Activated CD4-positive, alpha-beta T cell treated with anti-CD3 and anti-CD28 coated beads for 36 hours (primary cell): ENCODE measurements around the gene NEU3. TPM values are rescaled to one million over a fixed set of nuclear protein-coding genes. Genes with fewer than 3 reads are reported as not detected.
"Not testable (repeated sequence)": the region's sequence is repeated elsewhere in the genome, so short reads cannot be mapped to it uniquely, and the experiment has no call there.

ENCODE experiments used
- ATAC-seq: fragments of 200-7000 bp; cut with Tn5 transposase; one replicate; pipeline ENCODE4 v1.10.0; 2021; ENCODE audit warnings: mild to moderate bottlenecking, moderate library complexity
- CTCF ChIA-PET: fragments of 350-600 bp; sonication (Branson Sonifier 250); formaldehyde crosslinking; loops from one replicate; lab custom pipeline; 2021; ENCODE audit warnings: antibody characterized with exemption; lab: Charles Lee
- POLR2A ChIA-PET: fragments of 350-600 bp; sonication (Branson Sonifier 250); formaldehyde crosslinking; loops from one replicate; lab custom pipeline; 2021; ENCODE audit warnings: antibody characterized with exemption, inconsistent platforms; lab: Charles Lee
- DNase-seq: peaks from one replicate; pipeline ENCODE4 v3.0.0-alpha.2; 2020
- H3K27ac Mint-ChIP-seq: one replicate; pipeline ENCODE4 v1.8.0; 2021; ENCODE audit warnings: mixed read lengths
- H3K27me3 Mint-ChIP-seq: one replicate; pipeline ENCODE4 v1.8.0; 2021; ENCODE audit warnings: mixed read lengths
- H3K36me3 Mint-ChIP-seq: one replicate; pipeline ENCODE4 v1.8.0; 2021; ENCODE audit warnings: low read depth, mixed read lengths
- H3K4me1 Mint-ChIP-seq: one replicate; pipeline ENCODE4 v1.8.0; 2021; ENCODE audit warnings: mixed read lengths
- H3K4me3 Mint-ChIP-seq: one replicate; pipeline ENCODE4 v1.8.0; 2021; ENCODE audit warnings: mild to moderate bottlenecking, moderate library complexity, mixed read lengths
- H3K9me3 Mint-ChIP-seq: one replicate; pipeline ENCODE4 v1.8.0; 2021; ENCODE audit warnings: low read depth, mixed read lengths
- intact Hi-C, 2 experiments: fragments of 100-400 bp; cut with DNase I in 1 of 2; cut with micrococcal nuclease in 1 of 2; formaldehyde crosslinking; loops; one replicate each; pipeline versions ENCODE4 v1.14.2 to v1.15.1; 2022 to 2024; cut with DNase I, micrococcal nuclease
- total RNA-seq, 2 experiments: library from RNA; stranded (reverse); gene quantifications; one replicate each; pipeline ENCODE4 v1.2.3, GENCODE V29; 2021

NEU3 gene
- total RNA-seq, 2 experiments from 2014 or later: 12.0 to 13.9 TPM

DNA sequence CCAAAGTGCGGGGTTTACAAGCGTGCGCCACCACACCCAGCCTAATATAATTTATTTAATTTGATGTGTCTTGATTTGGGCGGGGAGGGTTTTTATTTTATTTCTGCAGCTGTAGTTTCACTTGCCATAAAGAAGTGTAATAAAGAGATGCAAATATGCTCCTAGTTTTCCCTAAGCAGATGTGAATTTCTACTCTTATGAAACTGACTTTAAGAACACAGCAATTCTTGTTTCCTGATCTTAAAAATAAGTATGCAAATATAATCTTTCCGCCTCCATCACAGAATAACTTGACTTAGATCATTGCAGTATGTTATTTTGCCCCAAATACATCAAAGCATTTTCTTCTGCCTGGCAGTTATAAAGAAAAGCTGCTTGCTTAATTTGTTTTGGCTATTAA lies 35.3 kb upstream of the NEU3 start:
- H3K4me1 Mint-ChIP-seq: peaks cover 69% of the 10 kb centered on the region
- ChIA-PET POLR2A (interaction anchor here (0.6 kb wide), 1 partner anchor 12 kb away, joined by 4 read pairs; no protein-coding TSS in a partner anchor), CTCF (interaction anchor here (0.5 to 1.4 kb wide), 8 partner anchors 21 to 309 kb away, joined by 3 to 4 read pairs (median 3); partner anchors contain the start of gene NEU3)
- no peak for DNase-seq
- H3K27ac Mint-ChIP-seq: no peak overlapping the region
- no peaks in the 10 kb centered on the region for H3K27me3 Mint-ChIP-seq
- H3K36me3 Mint-ChIP-seq: peaks cover 36% of the 10 kb centered on the region
- no peak for ATAC-seq
- intact Hi-C loops: no loop called here
- no peak overlapping the region for H3K4me3 Mint-ChIP-seq
- no peaks in the 10 kb centered on the region for H3K9me3 Mint-ChIP-seq

DNA sequence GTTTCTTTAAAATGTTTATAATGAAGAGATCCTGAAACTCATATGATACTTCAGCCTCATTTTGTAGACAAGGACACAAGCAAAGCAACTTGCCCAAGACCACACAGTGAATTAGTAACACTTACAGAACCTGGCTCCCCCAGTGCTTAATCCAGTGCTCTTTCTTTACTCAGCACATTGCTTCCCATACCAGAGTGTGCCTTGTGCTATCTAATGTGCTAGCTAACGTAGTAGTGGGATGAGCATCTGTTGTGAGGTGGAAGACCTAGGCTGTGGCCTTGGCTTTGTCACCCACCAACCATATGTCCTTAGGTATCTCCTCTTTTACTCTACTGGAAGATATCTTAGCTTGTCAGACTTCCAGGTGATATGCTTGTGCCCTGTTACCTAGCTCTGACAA lies 34.5 kb upstream of the NEU3 start:
- Mint-ChIP-seq H3K4me1 (peaks cover 75% of the 10 kb centered on the region), H3K27me3 (no peaks in the 10 kb centered on the region), H3K36me3 (peaks cover 38% of the 10 kb centered on the region), H3K9me3 (no peaks in the 10 kb centered on the region), H3K27ac (no peak overlapping the region), H3K4me3 (no peak overlapping the region)
- DNase-seq: no peak
- ATAC-seq: no peak
- POLR2A ChIA-PET: interaction anchor here (0.6 kb wide), 1 partner anchor 11 kb away, joined by 4 read pairs; no protein-coding TSS in a partner anchor
- CTCF ChIA-PET: interaction anchor here (0.6 to 1.3 kb wide), 5 partner anchors 8 to 69 kb away, joined by 3 to 4 read pairs (median 4); partner anchors contain the start of gene NEU3
- intact Hi-C loops: no loop called here

DNA sequence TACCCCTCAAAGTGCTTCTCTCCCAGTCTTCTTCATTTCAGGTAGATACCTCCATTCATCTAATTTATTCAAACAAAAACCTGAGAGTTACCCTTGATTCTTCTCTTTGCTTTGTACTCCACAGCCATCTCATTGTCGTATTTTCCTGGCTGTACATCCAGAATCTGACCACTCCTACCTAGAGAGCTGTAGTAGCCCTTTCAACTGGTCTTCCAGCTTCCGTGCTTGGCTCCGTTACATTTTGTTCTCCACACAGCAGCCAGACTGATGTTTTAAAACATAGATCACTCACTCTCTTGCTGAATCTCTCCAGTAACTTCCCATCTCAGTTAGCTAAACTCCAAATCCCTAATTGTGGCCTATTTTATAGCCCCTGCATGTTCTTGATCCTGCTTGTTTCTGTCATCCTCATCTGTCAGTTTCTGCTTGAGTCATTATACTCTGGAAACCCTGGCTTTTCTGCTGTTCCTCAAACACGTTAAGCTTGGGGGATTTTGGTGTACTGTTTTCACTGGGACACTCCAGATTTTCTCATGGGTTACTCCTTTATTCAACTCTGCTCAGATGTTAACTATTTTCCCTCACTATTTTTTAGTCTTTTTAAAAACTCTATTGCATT lies 32.2 kb upstream of the NEU3 start:
- H3K4me1 Mint-ChIP-seq: peaks cover 74% of the 10 kb centered on the region
- CTCF ChIA-PET: interaction anchor here (1.0 to 1.9 kb wide), 4 partner anchors 9 to 292 kb away, joined by 3 to 7 read pairs (median 4); no protein-coding TSS in a partner anchor
- DNase-seq: no peak
- ATAC-seq: no peak
- no peak overlapping the region for H3K4me3 Mint-ChIP-seq
- H3K9me3 Mint-ChIP-seq: no peaks in the 10 kb centered on the region
- no peak overlapping the region for H3K27ac Mint-ChIP-seq
- H3K36me3 Mint-ChIP-seq: peaks cover 29% of the 10 kb centered on the region
- no peaks in the 10 kb centered on the region for H3K27me3 Mint-ChIP-seq
- intact Hi-C loops: no loop called here
- POLR2A ChIA-PET: interaction anchor here (0.7 kb wide), 1 partner anchor 133 kb away, joined by 4 read pairs; no protein-coding TSS in a partner anchor

DNA sequence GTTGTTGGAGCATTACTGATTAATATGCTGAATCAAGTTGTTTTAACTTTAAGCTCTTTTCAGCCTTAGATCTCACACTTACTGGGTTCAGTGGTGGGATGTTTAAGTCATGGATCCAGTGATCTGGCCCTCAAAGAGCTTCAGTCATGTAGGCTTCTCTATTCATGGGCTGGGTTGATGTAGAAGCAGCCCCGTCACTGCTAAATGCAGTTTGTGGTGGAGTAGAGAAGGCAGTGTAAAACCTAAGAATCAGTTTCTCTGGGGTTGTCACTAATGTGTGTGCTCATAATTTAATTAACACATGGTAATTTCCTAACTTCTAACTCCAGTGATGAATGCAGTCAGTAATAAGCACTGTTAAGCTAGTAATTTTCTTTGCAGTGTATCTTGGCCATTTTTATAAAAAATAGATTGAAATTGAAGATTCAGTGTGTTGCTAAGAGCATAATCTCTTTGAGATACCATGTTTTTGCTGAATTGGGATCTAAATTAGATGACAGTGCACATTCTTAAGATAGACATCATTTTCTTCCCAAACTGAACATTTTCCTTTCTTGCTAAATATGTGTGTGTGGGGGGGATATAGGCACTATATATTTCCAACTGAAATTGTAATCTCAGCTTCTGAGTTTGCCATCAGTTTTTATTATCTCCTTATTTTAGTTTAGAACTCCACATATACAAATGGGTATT lies 30.6 kb upstream of the NEU3 start:
- intact Hi-C loops: no loop called here
- peaks cover 74% of the 10 kb centered on the region for H3K4me1 Mint-ChIP-seq
- no peaks in the 10 kb centered on the region for H3K9me3 Mint-ChIP-seq
- no peak overlapping the region for H3K27ac Mint-ChIP-seq
- H3K27me3 Mint-ChIP-seq: no peaks in the 10 kb centered on the region
- POLR2A ChIA-PET: no interaction called here
- ATAC-seq: no peak
- no peak for DNase-seq
- no peak overlapping the region for H3K4me3 Mint-ChIP-seq
- peaks cover 29% of the 10 kb centered on the region for H3K36me3 Mint-ChIP-seq
- CTCF ChIA-PET: interaction anchor here (0.5 to 1.0 kb wide), 2 partner anchors 29 to 181 kb away, joined by 3 to 5 read pairs; no protein-coding TSS in a partner anchor

DNA sequence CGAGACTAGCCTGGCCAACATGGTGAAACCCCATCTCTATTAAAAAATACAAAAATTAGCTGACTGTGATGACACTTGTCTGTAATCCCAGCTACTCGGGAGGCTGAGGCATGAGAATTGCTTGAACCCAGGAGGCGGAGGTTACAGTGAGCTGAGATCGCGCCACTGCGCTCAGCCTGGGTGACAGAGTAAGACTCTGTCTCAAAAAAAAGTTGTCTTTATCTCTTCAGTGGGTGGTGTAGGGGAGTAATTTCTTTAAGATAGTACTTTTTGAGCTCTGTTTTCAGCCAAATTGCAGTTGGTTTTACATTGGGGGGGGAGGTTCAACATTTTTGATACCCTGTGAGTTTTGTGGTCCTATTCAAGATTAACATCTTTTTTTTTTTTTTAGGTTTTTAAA lies 28.6 kb upstream of the NEU3 start:
- H3K36me3 Mint-ChIP-seq: peaks cover 34% of the 10 kb centered on the region

DNA sequence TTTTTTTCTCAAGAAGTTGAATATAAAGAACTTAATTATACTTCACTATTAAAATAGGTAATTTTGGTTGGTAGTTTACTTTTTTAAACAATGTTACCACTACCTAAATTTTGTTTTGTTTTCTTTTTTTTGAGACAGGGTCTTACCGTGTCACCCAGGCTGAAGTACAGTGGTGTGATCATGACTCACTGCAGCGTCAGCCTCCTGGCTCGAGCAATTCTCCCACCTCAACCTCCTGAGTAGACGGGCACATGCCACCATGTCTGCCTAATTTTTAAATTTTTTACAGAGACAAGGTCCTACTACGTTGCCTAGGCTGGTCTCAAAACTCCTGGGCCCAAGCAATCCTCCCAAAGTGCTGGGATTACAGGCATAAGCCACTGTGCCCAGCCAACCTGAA lies 22.1 kb upstream of the NEU3 start:
- ChIA-PET CTCF (no interaction called here), POLR2A (interaction anchor here (0.6 kb wide), 1 partner anchor 18 kb away, joined by 5 read pairs; the partner anchor contains the start of gene XRRA1)
- no peak for DNase-seq
- H3K27ac Mint-ChIP-seq: no peak overlapping the region
- intact Hi-C loops: no loop called here
- H3K4me3 Mint-ChIP-seq: no peak overlapping the region
- H3K4me1 Mint-ChIP-seq: peaks cover 17% of the 10 kb centered on the region
- no peak for ATAC-seq
- peaks cover 33% of the 10 kb centered on the region for H3K36me3 Mint-ChIP-seq
- no peaks in the 10 kb centered on the region for H3K27me3 Mint-ChIP-seq
- no peaks in the 10 kb centered on the region for H3K9me3 Mint-ChIP-seq

More for the DNA sequence above, 28.6 kb upstream of the NEU3 start:
- POLR2A ChIA-PET: interaction anchor here (0.7 kb wide), 1 partner anchor 352 kb away, joined by 3 read pairs; no protein-coding TSS in a partner anchor
- H3K27me3 Mint-ChIP-seq, H3K27ac Mint-ChIP-seq, intact Hi-C loops, ATAC-seq, H3K4me3 Mint-ChIP-seq, DNase-seq, H3K9me3 Mint-ChIP-seq: not testable (repeated sequence)
- CTCF ChIA-PET: interaction anchor here (0.6 to 1.4 kb wide), 5 partner anchors 9 to 23 kb away, joined by 3 read pairs; partner anchors contain the start of genes SPCS2 and XRRA1
- H3K4me1 Mint-ChIP-seq: peaks cover 62% of the 10 kb centered on the region

DNA sequence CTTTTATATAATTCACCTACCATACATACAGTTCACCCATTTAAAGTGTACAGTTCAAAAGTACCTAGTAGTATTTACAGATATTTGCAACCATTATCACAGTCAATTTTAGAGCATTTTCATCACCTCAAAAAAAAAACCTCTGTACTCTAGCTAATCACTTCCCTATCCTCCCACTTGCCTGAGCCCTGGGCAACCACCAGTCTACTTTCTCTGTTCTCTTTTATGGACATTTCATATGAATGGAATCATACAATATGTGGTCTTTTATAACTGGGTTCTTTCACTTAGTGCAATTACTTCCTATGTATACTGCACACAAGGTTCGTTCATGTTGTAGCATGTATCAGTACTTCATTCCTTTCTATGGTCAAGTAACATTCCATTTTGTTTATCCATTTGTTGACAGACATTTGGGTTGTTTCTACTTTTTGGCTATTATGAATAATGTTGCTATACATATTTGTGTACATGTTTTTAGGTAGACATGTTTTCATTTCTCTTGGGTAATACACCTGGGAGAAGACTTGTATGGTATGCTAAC lies 17.8 kb upstream of the NEU3 start:
- Mint-ChIP-seq H3K36me3 (peaks cover 37% of the 10 kb centered on the region), H3K27me3 (no peaks in the 10 kb centered on the region), H3K9me3 (no peaks in the 10 kb centered on the region), H3K4me3 (no peak overlapping the region), H3K27ac (no peak overlapping the region), H3K4me1 (peaks cover 2% of the 10 kb centered on the region)
- ATAC-seq: no peak
- intact Hi-C loops: no loop called here
- ChIA-PET CTCF (interaction anchor here (0.8 kb wide), 1 partner anchor 877 kb away, joined by 3 read pairs; no protein-coding TSS in a partner anchor), POLR2A (no interaction called here)
- DNase-seq: no peak

DNA sequence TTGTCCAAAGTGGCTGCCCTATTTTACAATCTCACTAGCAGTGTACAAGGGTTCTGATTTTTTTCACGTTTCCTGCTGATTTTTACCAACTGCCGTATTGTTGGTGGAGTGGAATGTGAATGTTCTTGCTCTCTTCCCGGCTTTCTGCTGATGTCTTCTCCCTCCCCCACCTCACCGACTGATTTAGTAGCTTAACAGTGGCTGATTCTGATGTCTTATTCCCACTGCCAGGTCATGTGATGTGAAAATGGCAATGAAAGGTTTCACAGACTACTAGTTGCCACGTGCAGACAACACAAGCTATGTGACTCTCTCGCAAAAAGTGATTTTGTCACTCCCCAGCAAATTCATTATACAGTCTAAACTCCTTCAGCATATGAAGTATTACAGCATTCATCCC lies 17.3 kb upstream of the NEU3 start:
- POLR2A ChIA-PET: no interaction called here

DNA sequence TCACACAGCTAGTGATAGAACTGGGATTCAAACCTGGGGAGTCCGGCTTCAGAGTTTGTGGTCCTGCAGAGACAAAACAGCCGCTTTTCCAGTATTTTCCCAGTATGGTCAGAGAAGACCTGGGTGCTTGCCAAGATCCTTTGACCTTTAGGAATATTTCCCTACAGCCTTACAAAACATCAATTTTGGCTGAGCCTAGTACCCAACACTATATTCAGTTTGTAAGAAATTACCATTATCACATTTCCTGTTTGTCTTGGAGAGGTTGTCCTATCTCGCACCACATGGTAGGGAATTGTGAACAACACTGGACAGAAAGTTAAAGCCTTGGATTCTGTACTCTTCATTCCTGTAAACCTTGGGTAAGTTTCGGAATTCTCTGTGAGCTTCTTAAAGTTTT lies 10.7 kb upstream of the NEU3 start:
- intact Hi-C loops: no loop called here
- Mint-ChIP-seq H3K9me3 (no peaks in the 10 kb centered on the region), H3K36me3 (peaks cover 36% of the 10 kb centered on the region), H3K27me3 (no peaks in the 10 kb centered on the region), H3K27ac (no peak overlapping the region), H3K4me1 (peaks cover under 1% of the 10 kb centered on the region), H3K4me3 (no peak overlapping the region)
- ChIA-PET CTCF (interaction anchor here (0.6 to 1.0 kb wide), 3 partner anchors 9 to 271 kb away, joined by 3 to 4 read pairs (median 3); no protein-coding TSS in a partner anchor), POLR2A (no interaction called here)
- no peak for DNase-seq
- no peak for ATAC-seq

More for the DNA sequence above, 17.3 kb upstream of the NEU3 start:
- no peaks in the 10 kb centered on the region for H3K9me3 Mint-ChIP-seq
- DNase-seq: no peak
- no peak overlapping the region for H3K27ac Mint-ChIP-seq
- intact Hi-C loops: no loop called here
- peaks cover 2% of the 10 kb centered on the region for H3K4me1 Mint-ChIP-seq
- H3K4me3 Mint-ChIP-seq: no peak overlapping the region
- CTCF ChIA-PET: interaction anchor here (0.6 to 0.8 kb wide), 2 partner anchors 21 to 876 kb away, joined by 3 read pairs; no protein-coding TSS in a partner anchor
- H3K36me3 Mint-ChIP-seq: peaks cover 39% of the 10 kb centered on the region
- H3K27me3 Mint-ChIP-seq: no peaks in the 10 kb centered on the region
- no peak for ATAC-seq

DNA sequence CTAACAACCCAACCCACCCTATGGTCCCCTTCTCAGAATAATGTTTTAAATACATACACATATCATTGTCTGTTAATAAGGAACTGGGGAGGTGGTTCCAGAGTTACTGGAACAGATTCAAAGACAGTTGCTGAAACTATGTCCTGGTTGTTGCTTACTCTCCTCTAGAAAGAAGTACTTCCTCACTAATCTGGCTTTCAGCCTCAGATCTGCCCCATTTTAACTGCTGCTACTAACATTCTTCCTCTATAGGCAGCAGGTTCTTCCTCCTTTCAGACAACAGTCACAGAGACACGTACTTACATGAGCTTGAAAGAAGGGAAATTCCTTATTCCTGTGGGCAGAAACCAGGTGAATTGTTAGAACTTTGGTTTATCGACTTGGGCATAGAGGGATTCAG lies 8.1 kb upstream of the NEU3 start:
- ChIA-PET CTCF (interaction anchor here (0.7 kb wide), 1 partner anchor 261 kb away, joined by 3 read pairs; no protein-coding TSS in a partner anchor), POLR2A (no interaction called here)
- Mint-ChIP-seq H3K36me3 (peaks cover 19% of the 10 kb centered on the region), H3K27ac (no peak overlapping the region), H3K27me3 (no peaks in the 10 kb centered on the region), H3K4me1 (no peaks in the 10 kb centered on the region), H3K4me3 (no peak overlapping the region), H3K9me3 (no peaks in the 10 kb centered on the region)
- no peak for ATAC-seq
- intact Hi-C loops: loop anchor here in 1 of 2 experiments (10.0 kb wide), 1 partner anchor 586 kb away; the partner anchor contains the start of gene PGM2L1
- DNase-seq: no peak

DNA sequence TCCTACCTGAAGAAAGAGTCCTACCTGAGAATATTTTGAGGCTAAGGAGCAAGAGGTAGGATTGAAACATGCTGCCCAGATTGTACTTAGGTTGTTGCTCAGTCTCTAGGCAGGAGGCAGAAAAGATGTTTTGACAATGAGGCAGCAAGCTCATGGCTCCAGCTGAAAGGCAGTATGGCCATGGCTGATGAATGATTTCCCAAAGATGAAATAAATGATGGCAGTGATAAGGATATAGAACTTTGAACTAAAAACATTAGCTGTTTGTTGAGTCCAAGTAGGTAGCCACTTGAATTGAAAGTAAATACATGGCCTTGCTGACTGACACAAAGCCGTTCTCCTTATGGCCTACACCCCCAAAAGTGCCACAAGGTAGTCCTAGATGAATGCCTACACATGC lies 6.8 kb upstream of the NEU3 start:
- no peak for ATAC-seq
- Mint-ChIP-seq H3K4me3 (no peak overlapping the region), H3K9me3 (no peaks in the 10 kb centered on the region), H3K27me3 (no peaks in the 10 kb centered on the region), H3K4me1 (no peaks in the 10 kb centered on the region), H3K27ac (no peak overlapping the region), H3K36me3 (peaks cover 16% of the 10 kb centered on the region)
- intact Hi-C loops: loop anchor here in 1 of 2 experiments (10.0 kb wide), 1 partner anchor 587 kb away; the partner anchor contains the start of gene PGM2L1
- POLR2A ChIA-PET: interaction anchor here (0.7 kb wide), 1 partner anchor 14 kb away, joined by 3 read pairs; no protein-coding TSS in a partner anchor
- no peak for DNase-seq
- CTCF ChIA-PET: no interaction called here
